ENCODE data around the gene OLFM4. TPM values are rescaled to one million over a fixed set of nuclear protein-coding genes. Genes with fewer than 3 reads are reported as not detected.

OLFM4 gene
- total RNA-seq, 1 donor from 2014 or later: not detected

DNA sequence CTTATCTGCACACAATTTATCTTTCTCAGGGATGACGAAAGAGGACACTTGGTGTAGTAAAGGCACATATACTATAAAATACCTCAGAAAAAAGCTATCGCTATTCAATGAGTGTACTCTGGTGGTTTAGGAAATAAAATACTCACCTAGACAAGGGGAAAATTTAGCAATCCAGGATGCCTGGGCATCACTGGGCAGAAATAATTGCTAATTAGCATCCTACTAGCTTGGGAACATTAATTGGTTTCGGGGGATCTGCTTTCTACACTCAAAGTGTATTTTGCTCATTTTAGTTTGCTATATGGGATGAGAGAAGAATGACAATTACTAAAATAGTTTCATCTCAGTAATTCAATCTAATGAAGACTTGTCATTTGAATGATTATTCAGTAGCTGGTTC is 60.3 kb downstream of the OLFM4 start:
- Mint-ChIP-seq H3K9me3 (peaks cover 15% of the 10 kb centered on the region), H3K27me3 (ENCODE audit: low read depth) (peaks cover 3% of the 10 kb centered on the region), H3K36me3 (peaks cover 2% of the 10 kb centered on the region), H3K4me3 (no peak overlapping the region), H3K27ac (no peak overlapping the region), H3K4me1 (peaks cover 4% of the 10 kb centered on the region)
- TF ChIP-seq CTCF (IDR thresholded peaks at IDR 0.05; ENCODE audit: unreplicated experiment): no peak
- DNase-seq (ENCODE audit: low spot score in 2 of 2, unreplicated experiment in 2 of 2): no peak

GRCh38 chr13:53089951-53090350 is 61.3 kb downstream of the OLFM4 start:
- Mint-ChIP-seq H3K9me3 (peaks cover 11% of the 10 kb centered on the region), H3K27me3 (ENCODE audit: low read depth) (peaks cover 3% of the 10 kb centered on the region), H3K27ac (no peak overlapping the region), H3K4me3 (no peak overlapping the region), H3K4me1 (peaks cover 4% of the 10 kb centered on the region), H3K36me3 (peaks cover 2% of the 10 kb centered on the region)
- DNase-seq (ENCODE audit: low spot score in 2 of 2, unreplicated experiment in 2 of 2): no peak
- TF ChIP-seq CTCF (IDR thresholded peaks at IDR 0.05; ENCODE audit: unreplicated experiment): no peak

DNA sequence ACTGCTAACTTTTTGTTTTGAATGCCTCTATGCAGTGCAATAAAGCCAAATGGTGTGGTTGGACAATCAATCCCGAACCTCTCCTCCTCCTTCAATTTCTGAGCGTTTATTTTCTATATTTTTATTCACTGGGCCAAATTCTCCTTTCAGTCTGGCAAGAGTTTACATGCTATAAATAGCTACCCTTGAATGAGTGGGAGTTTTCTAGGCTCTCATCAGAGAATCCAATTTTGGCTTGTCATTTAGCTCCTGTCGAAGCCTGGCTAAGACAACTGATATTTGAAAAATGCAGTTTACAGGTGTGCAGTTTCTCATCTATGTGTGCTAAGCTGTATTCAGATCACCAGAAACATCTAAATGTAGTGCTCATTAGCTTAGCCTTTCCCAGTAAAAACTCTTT is 61.8 kb downstream of the OLFM4 start:
- H3K4me1 Mint-ChIP-seq: peaks cover 4% of the 10 kb centered on the region
- no peak overlapping the region for H3K4me3 Mint-ChIP-seq
- H3K27ac Mint-ChIP-seq: no peak overlapping the region
- peaks cover 2% of the 10 kb centered on the region for H3K36me3 Mint-ChIP-seq
- DNase-seq (ENCODE audit: low spot score in 2 of 2, unreplicated experiment in 2 of 2): no peak
- peaks cover 3% of the 10 kb centered on the region for H3K27me3 Mint-ChIP-seq (ENCODE audit: low read depth)
- no peak for TF ChIP-seq CTCF (IDR thresholded peaks at IDR 0.05; ENCODE audit: unreplicated experiment)
- H3K9me3 Mint-ChIP-seq: peaks cover 11% of the 10 kb centered on the region

DNA sequence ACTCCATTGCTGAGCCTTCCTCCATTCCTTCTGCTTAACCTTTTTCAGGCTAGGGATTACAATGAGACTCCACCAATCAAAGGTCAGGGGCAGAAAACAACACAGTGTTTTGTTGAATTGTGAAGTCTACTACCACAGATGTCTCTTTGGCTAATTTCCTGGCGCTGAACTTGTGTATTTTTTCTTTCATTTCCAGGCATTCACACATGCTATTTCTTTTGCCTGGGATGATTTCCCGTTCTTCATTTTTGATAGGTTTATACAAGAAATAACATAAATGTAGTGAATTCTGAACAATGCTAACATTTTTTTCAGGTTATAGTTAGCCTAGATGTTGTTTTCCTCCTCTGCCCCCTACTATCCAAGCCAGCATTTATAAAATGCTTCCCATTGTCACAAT is 64.3 kb downstream of the OLFM4 start:
- Mint-ChIP-seq H3K27me3 (ENCODE audit: low read depth) (peaks cover 3% of the 10 kb centered on the region), H3K4me1 (peaks cover 4% of the 10 kb centered on the region), H3K4me3 (no peak overlapping the region), H3K9me3 (peaks cover 11% of the 10 kb centered on the region), H3K36me3 (peaks cover 2% of the 10 kb centered on the region), H3K27ac (no peak overlapping the region)
- no peak for TF ChIP-seq CTCF (IDR thresholded peaks at IDR 0.05; ENCODE audit: unreplicated experiment)
- no peak for DNase-seq (ENCODE audit: low spot score in 2 of 2, unreplicated experiment in 2 of 2)

DNA sequence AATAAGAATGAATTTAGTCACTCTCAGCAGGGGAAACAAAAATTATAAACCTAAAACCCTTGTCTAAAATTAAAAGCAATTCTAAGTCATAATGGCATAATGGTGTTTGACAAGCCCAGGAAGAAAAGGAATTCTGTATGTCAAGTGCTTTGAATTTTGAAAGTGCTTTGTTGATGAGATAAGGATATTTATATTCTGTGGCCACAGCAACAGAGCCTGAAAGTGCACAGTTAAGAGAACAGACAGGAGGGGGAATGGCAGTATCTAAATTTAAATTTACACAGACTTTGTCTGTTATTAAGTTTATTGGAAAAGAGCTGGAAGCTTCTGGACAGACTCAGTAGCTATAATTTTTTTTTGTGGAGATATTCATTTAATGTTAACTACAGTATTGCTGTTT is 69.8 kb downstream of the OLFM4 start:
- peaks cover 34% of the 10 kb centered on the region for H3K4me1 Mint-ChIP-seq
- peaks cover 3% of the 10 kb centered on the region for H3K36me3 Mint-ChIP-seq
- DNase-seq (ENCODE audit: low spot score in 2 of 2, unreplicated experiment in 2 of 2): no peak
- no peak overlapping the region for H3K4me3 Mint-ChIP-seq
- TF ChIP-seq CTCF (IDR thresholded peaks at IDR 0.05; ENCODE audit: unreplicated experiment): no peak
- H3K9me3 Mint-ChIP-seq: peaks cover under 1% of the 10 kb centered on the region
- no peaks in the 10 kb centered on the region for H3K27me3 Mint-ChIP-seq (ENCODE audit: low read depth)
- H3K27ac Mint-ChIP-seq: peak overlapping the region; percentile 22
